K562 (cell line): ENCODE measurements around the gene TKT. TPM values are rescaled to one million over a fixed set of nuclear protein-coding genes. Genes with fewer than 3 reads are reported as not detected.
A peak's percentile ranks its signal among the peaks of the same experiment; 100 is the strongest.

Experiments used
- ATF1 ChIP-seq, 2 experiments: fragments of 450-650 bp in 1 of 2; IDR thresholded peaks; 2 replicates each; pipeline ENCODE4 v1.6.1; 2016; ENCODE audit warnings: missing compliant biosample characterization in 1 of 2, missing genetic modification characterization in 1 of 2
- CEBPG ChIP-seq, 3 experiments: fragments of 200-800 bp in 1 of 3; sonication (Bioruptor generic) in 1 of 3; sonication (generic) in 1 of 3; formaldehyde crosslinking in 1 of 3; IDR thresholded peaks in 2 of 3; conservative IDR thresholded peaks in 1 of 3; 2 replicates each; pipeline versions ENCODE4 v1.6.1 to v1.8.0; 2016 to 2022; ENCODE audit warnings: missing compliant biosample characterization in 2 of 3, missing genetic modification characterization in 2 of 3, mild to moderate bottlenecking in 1 of 3, missing genetic modification reagents in 1 of 3
- EP300 ChIP-seq: IDR thresholded peaks from 2 replicates; pipeline ENCODE4 v1.6.1; 2012; ENCODE audit warnings: low read length, improper control_type of control experiment
- KLF10 ChIP-seq: fragments of 250-450 bp; sonication (Bioruptor Pico); IDR thresholded peaks from 2 replicates; pipeline ENCODE4 v1.6.1; 2021; ENCODE audit warnings: matching md5 sums
- NONO ChIP-seq, 2 experiments: fragments of 200-400 bp in 1 of 2; fragments of 450-650 bp in 1 of 2; formaldehyde crosslinking in 1 of 2; IDR thresholded peaks; 2 replicates each; pipeline ENCODE4 v1.6.1; 2017; ENCODE audit warnings: low read depth in 2 of 2, mild to moderate bottlenecking in 2 of 2, moderate library complexity in 2 of 2, low read length in 1 of 2
- PATZ1 ChIP-seq: fragments of 250-450 bp; sonication (Bioruptor Pico); IDR thresholded peaks from 2 replicates; pipeline ENCODE4 v1.5.0; 2020; ENCODE audit warnings: mild to moderate bottlenecking, borderline replicate concordance
- POLR2H ChIP-seq: IDR thresholded peaks from 2 replicates; pipeline ENCODE4 v1.6.1; 2016; ENCODE audit warnings: missing genetic modification characterization, low read depth, mild to moderate bottlenecking, control low read depth, missing compliant biosample characterization, moderate library complexity
- PREB ChIP-seq: sonication (generic); formaldehyde crosslinking; IDR thresholded peaks from 2 replicates; pipeline ENCODE4 v1.8.1; 2023; ENCODE audit warnings: mild to moderate bottlenecking, missing genetic modification reagents
- TBP ChIP-seq: optimal IDR thresholded peaks from 2 replicates; pipeline ENCODE3; 2011; ENCODE audit warnings: low read depth, low read length, improper control_type of control experiment
- THRAP3 ChIP-seq: fragments of 450-650 bp; IDR thresholded peaks from 2 replicates; pipeline ENCODE4 v1.6.1; 2016; ENCODE audit warnings: mild to moderate bottlenecking, inconsistent platforms, borderline replicate concordance
- ZFP1 ChIP-seq: fragments of 450-650 bp; formaldehyde crosslinking; IDR thresholded peaks from 2 replicates; pipeline ENCODE4 v1.4.0; 2020; ENCODE audit warnings: mild to moderate bottlenecking, mixed read lengths
- ZNF311 ChIP-seq: fragments of 250-450 bp; sonication (Bioruptor Pico); IDR thresholded peaks from 2 replicates; pipeline ENCODE4 v1.4.0; 2020; ENCODE audit warnings: mild to moderate bottlenecking, moderate library complexity
- ZNF316 ChIP-seq: fragments of 450-650 bp; IDR thresholded peaks from 2 replicates; pipeline ENCODE4 v1.6.1; 2016
- polyA plus RNA-seq, 8 experiments: library from polyadenylated mRNA; depleted of rRNA in 4 of 8; stranded (reverse) in 5 of 8; unstranded in 3 of 8; fragments of >200 nt; fragmentation: Nextera tagmentation in 2 of 8; fragmentation: Illumina TruSeq in 1 of 8; extraction: Ambion mirVana in 2 of 8; extraction: Trizol in 1 of 8; gene quantifications; 2 replicates each; pipeline versions ENCODE4 v1.2.1 to v1.2.3, GENCODE V29; 2011 to 2014; ENCODE audit warnings: inconsistent platforms in 1 of 8, missing spikeins in 1 of 8
- total RNA-seq, 7 experiments: library from RNA; depleted of rRNA in 6 of 7; stranded (reverse); fragments of >200 nt in 6 of 7; fragmentation: Illumina TruSeq in 2 of 7; extraction: Trizol in 2 of 7; gene quantifications; 2 replicates each; pipeline versions ENCODE4 v1.2.1 to v1.2.3, GENCODE V29; 2011 to 2021; ENCODE audit warnings: low replicate concordance in 1 of 7
- TF ChIP-seq, protein P1 (sequence below): fragments of 450-650 bp; IDR thresholded peaks from 2 replicates; pipeline ENCODE4 v1.6.1; 2017; ENCODE audit warnings: antibody characterized with exemption, mild to moderate bottlenecking
- TF ChIP-seq, protein P2 (sequence below): fragments of 450-650 bp; IDR thresholded peaks from 2 replicates; pipeline ENCODE4 v1.6.1; 2016; ENCODE audit warnings: borderline replicate concordance
- TF ChIP-seq, protein P3 (sequence below): fragments of 450-650 bp; formaldehyde crosslinking; IDR thresholded peaks from 2 replicates; pipeline ENCODE4 v1.4.0; 2022; ENCODE audit warnings: missing genetic modification characterization

The TKT gene
- total and polyA plus RNA-seq, 9 of the 15 experiments (the other 6 are each of a cell fraction or from before 2014, with no cell fraction given): 58.1 to 401 (median 187) TPM

GRCh38 chr3:53236112-53236841 lies 19.5 kb downstream of the TKT start (continued):
- TF ChIP-seq PATZ1 (CRISPR knock-in tag) (no peak; the same call in 1 of the 2 replicates), ZNF311 (CRISPR knock-in tag) (0 out of 2 replicates have a peak, but pooled peaks have one; percentile 45), THRAP3 (no peak), POLR2H (tag) (no peak), ATF1 (CRISPR knock-in tag; IDR thresholded peaks at IDR 0.05) (no peak), ATF1 (tag; IDR thresholded peaks at IDR 0.05) (peak; percentile 18; the same call in 1 of the 2 replicates), PREB (CRISPR knock-in tag) (no peak), EP300 (peak; percentile 34; the same call in 1 of the 2 replicates), ZFP1 (CRISPR knock-in tag) (no peak), NONO (IDR thresholded peaks at IDR 0.05; ENCODE audit: low read depth in 2 of 2, low read length in 1 of 2) (no peak), KLF10 (no peak), TBP (no peak), ZNF316 (peak; percentile 97), CEBPG (CRISPR knock-in tag; IDR thresholded peaks at IDR 0.05) (no peak), CEBPG (tag; conservative IDR thresholded peaks at IDR 0.05 in 1 of 2, IDR thresholded peaks at IDR 0.05 in 1 of 2) (no peak)
- TF ChIP-seq, protein P1, sequence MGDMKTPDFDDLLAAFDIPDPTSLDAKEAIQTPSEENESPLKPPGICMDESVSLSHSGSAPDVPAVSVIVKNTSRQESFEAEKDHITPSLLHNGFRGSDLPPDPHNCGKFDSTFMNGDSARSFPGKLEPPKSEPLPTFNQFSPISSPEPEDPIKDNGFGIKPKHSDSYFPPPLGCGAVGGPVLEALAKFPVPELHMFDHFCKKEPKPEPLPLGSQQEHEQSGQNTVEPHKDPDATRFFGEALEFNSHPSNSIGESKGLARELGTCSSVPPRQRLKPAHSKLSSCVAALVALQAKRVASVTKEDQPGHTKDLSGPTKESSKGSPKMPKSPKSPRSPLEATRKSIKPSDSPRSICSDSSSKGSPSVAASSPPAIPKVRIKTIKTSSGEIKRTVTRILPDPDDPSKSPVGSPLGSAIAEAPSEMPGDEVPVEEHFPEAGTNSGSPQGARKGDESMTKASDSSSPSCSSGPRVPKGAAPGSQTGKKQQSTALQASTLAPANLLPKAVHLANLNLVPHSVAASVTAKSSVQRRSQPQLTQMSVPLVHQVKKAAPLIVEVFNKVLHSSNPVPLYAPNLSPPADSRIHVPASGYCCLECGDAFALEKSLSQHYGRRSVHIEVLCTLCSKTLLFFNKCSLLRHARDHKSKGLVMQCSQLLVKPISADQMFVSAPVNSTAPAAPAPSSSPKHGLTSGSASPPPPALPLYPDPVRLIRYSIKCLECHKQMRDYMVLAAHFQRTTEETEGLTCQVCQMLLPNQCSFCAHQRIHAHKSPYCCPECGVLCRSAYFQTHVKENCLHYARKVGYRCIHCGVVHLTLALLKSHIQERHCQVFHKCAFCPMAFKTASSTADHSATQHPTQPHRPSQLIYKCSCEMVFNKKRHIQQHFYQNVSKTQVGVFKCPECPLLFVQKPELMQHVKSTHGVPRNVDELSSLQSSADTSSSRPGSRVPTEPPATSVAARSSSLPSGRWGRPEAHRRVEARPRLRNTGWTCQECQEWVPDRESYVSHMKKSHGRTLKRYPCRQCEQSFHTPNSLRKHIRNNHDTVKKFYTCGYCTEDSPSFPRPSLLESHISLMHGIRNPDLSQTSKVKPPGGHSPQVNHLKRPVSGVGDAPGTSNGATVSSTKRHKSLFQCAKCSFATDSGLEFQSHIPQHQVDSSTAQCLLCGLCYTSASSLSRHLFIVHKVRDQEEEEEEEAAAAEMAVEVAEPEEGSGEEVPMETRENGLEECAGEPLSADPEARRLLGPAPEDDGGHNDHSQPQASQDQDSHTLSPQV: peak; percentile 98
- TF ChIP-seq, protein P2, sequence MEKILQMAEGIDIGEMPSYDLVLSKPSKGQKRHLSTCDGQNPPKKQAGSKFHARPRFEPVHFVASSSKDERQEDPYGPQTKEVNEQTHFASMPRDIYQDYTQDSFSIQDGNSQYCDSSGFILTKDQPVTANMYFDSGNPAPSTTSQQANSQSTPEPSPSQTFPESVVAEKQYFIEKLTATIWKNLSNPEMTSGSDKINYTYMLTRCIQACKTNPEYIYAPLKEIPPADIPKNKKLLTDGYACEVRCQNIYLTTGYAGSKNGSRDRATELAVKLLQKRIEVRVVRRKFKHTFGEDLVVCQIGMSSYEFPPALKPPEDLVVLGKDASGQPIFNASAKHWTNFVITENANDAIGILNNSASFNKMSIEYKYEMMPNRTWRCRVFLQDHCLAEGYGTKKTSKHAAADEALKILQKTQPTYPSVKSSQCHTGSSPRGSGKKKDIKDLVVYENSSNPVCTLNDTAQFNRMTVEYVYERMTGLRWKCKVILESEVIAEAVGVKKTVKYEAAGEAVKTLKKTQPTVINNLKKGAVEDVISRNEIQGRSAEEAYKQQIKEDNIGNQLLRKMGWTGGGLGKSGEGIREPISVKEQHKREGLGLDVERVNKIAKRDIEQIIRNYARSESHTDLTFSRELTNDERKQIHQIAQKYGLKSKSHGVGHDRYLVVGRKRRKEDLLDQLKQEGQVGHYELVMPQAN: no peak
- TF ChIP-seq, protein P3, sequence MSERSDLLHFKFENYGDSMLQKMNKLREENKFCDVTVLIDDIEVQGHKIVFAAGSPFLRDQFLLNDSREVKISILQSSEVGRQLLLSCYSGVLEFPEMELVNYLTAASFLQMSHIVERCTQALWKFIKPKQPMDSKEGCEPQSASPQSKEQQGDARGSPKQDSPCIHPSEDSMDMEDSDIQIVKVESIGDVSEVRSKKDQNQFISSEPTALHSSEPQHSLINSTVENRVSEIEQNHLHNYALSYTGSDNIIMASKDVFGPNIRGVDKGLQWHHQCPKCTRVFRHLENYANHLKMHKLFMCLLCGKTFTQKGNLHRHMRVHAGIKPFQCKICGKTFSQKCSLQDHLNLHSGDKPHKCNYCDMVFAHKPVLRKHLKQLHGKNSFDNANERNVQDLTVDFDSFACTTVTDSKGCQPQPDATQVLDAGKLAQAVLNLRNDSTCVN: no peak
